Measurements from ENCODE around the gene LKAAEAR1. TPM values are rescaled to one million over a fixed set of nuclear protein-coding genes. Genes with fewer than 3 reads are reported as not detected.
"Not testable (repeated sequence)": the region's sequence is repeated elsewhere in the genome, so short reads cannot be mapped to it uniquely, and the experiment has no call there.

Gene LKAAEAR1
- total RNA-seq, 2 experiments from 2014 or later, result not detected

DNA sequence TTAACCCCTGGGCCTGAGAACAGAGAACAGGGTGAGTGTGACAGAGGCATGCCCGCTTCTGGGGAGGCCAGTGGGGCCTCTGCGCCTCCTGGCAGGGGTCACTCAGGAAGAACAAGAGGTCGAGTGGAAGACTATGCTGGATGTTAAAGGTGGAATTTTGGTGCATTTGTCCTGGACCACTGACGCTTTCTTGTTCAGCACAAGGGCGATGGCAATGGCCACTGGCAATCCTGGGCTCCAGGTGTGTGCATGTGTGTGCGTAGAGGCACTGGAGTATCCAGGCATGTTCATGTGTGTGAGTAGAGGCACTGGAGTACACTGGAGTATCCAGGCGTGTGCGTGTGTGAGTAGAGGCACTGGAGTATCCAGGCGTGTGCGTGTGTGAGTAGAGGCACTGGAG lies 46.7 kb upstream of the LKAAEAR1 start:
- DNase-seq (ENCODE audit: low spot score), result no peak
- POLR2A ChIA-PET, result no interaction called here
- H3K36me3 ChIP-seq (ENCODE audit: insufficient read depth, low read length), result no peaks in the 10 kb centered on the region
- H3K4me3 ChIP-seq (ENCODE audit: low read depth, low read length, poor library complexity, severe bottlenecking), result no peak overlapping the region
- H3K27ac ChIP-seq (ENCODE audit: low read depth, low read length, poor library complexity, severe bottlenecking), result no peak overlapping the region
- H3K9me2 ChIP-seq (ENCODE audit: insufficient read depth, low read length), result no peaks in the 10 kb centered on the region
- no peak overlapping the region for H2AFZ ChIP-seq (ENCODE audit: low read length)
- no peaks in the 10 kb centered on the region for H3K79me2 ChIP-seq (ENCODE audit: insufficient read depth, low read depth, low read length)
- TF ChIP-seq CTCF (conservative IDR thresholded peaks at IDR 0.05; ENCODE audit: low read length) (no peak), EZH2phosphoT487 (IDR thresholded peaks at IDR 0.05; ENCODE audit: borderline replicate concordance, low read depth, low read length) (no peak)
- no TSS peak for BruUV-seq (replicated peaks)
- no peak overlapping the region for H3K4me2 ChIP-seq (ENCODE audit: low read length)
- no peaks in the 10 kb centered on the region for H3K4me1 ChIP-seq (ENCODE audit: insufficient read depth, low read length, poor library complexity, severe bottlenecking)
- H4K20me1 ChIP-seq (ENCODE audit: insufficient read depth, low read length), result no peaks in the 10 kb centered on the region
- intact Hi-C loops (cut with micrococcal nuclease; ENCODE audit: unreplicated experiment), result no loop called here
- CTCF ChIA-PET (ENCODE audit: unreplicated experiment), result no interaction called here
- no peaks in the 10 kb centered on the region for H3K9me3 ChIP-seq (ENCODE audit: low read length)

DNA sequence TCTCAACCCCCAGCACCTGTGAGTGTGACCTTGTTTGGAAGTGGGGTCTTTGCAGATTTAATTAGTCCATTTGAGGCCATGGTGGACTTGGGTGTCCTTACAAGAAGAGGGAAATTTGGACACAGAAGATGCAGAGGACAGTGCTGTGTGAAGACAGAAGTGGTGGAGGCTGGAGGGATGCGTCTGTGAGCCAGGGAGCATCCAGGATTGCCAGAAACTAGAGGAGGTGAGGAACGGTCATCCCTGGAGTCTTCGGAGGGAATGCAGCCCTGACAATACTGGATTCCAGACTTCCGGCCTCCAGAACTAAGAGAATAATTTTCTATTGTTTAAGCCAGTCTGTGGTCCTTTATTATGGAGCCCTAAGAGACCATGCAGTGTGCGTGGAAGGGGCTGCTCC lies 46.1 kb upstream of the LKAAEAR1 start:
- no peak overlapping the region for H3K27ac ChIP-seq (ENCODE audit: low read depth, low read length, poor library complexity, severe bottlenecking)
- ChIA-PET POLR2A (no interaction called here), CTCF (ENCODE audit: unreplicated experiment) (no interaction called here)
- no peaks in the 10 kb centered on the region for H3K9me3 ChIP-seq (ENCODE audit: low read length)
- H3K9me2 ChIP-seq (ENCODE audit: insufficient read depth, low read length), result no peaks in the 10 kb centered on the region
- intact Hi-C loops (cut with micrococcal nuclease; ENCODE audit: unreplicated experiment), result no loop called here
- no peaks in the 10 kb centered on the region for H3K4me1 ChIP-seq (ENCODE audit: insufficient read depth, low read length, poor library complexity, severe bottlenecking)
- H3K4me3 ChIP-seq (ENCODE audit: low read depth, low read length, poor library complexity, severe bottlenecking), result no peak overlapping the region
- TF ChIP-seq EZH2phosphoT487 (IDR thresholded peaks at IDR 0.05; ENCODE audit: borderline replicate concordance, low read depth, low read length) (no peak), CTCF (conservative IDR thresholded peaks at IDR 0.05; ENCODE audit: low read length) (no peak)
- no peaks in the 10 kb centered on the region for H3K36me3 ChIP-seq (ENCODE audit: insufficient read depth, low read length)
- H4K20me1 ChIP-seq (ENCODE audit: insufficient read depth, low read length), result no peaks in the 10 kb centered on the region
- no peaks in the 10 kb centered on the region for H3K79me2 ChIP-seq (ENCODE audit: insufficient read depth, low read depth, low read length)
- H2AFZ ChIP-seq (ENCODE audit: low read length), result no peak overlapping the region
- H3K4me2 ChIP-seq (ENCODE audit: low read length), result no peak overlapping the region
- no peak for DNase-seq (ENCODE audit: low spot score)
- no TSS peak for BruUV-seq (replicated peaks)

GRCh38 chr20:64129146-64129782 lies 45.1 kb upstream of the LKAAEAR1 start:
- no peak overlapping the region for H3K4me3 ChIP-seq (ENCODE audit: low read depth, low read length, poor library complexity, severe bottlenecking)
- H2AFZ ChIP-seq (ENCODE audit: low read length), result no peak overlapping the region
- CTCF ChIA-PET (ENCODE audit: unreplicated experiment), result no interaction called here
- H3K27ac ChIP-seq (ENCODE audit: low read depth, low read length, poor library complexity, severe bottlenecking), result no peak overlapping the region
- no peaks in the 10 kb centered on the region for H3K79me2 ChIP-seq (ENCODE audit: insufficient read depth, low read depth, low read length)
- no TSS peak for BruUV-seq (replicated peaks)
- no peaks in the 10 kb centered on the region for H3K9me2 ChIP-seq (ENCODE audit: insufficient read depth, low read length)
- H3K36me3 ChIP-seq (ENCODE audit: insufficient read depth, low read length), result no peaks in the 10 kb centered on the region
- H4K20me1 ChIP-seq (ENCODE audit: insufficient read depth, low read length), result no peaks in the 10 kb centered on the region
- POLR2A ChIA-PET, result no interaction called here
- H3K4me1 ChIP-seq (ENCODE audit: insufficient read depth, low read length, poor library complexity, severe bottlenecking), result no peaks in the 10 kb centered on the region
- no peaks in the 10 kb centered on the region for H3K9me3 ChIP-seq (ENCODE audit: low read length)
- TF ChIP-seq EZH2phosphoT487 (IDR thresholded peaks at IDR 0.05; ENCODE audit: borderline replicate concordance, low read depth, low read length) (no peak), CTCF (conservative IDR thresholded peaks at IDR 0.05; ENCODE audit: low read length) (no peak)
- intact Hi-C loops (cut with micrococcal nuclease; ENCODE audit: unreplicated experiment), result no loop called here
- no peak for DNase-seq (ENCODE audit: low spot score)
- H3K4me2 ChIP-seq (ENCODE audit: low read length), result no peak overlapping the region

DNA sequence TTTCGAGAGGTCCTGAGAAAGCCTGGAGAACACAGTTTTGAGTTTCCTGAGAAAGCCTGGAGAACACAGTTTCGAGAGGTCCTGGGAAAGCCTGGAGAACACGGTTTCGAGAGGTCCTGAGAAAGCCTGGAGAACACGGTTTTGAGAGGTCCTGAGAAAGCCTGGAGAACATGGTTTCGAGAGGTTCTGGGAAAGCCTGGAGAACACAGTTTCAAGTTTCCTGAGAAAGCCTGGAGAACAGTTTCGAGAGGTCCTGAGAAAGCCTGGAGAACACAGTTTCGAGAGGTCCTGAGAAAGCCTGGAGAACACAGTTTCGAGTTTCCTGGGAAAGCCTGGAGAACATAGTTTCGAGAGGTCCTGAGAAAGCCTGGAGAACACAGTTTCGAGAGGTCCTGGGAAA lies 39.3 kb upstream of the LKAAEAR1 start:
- CTCF ChIA-PET (ENCODE audit: unreplicated experiment); H3K4me3 ChIP-seq (ENCODE audit: low read depth, low read length, poor library complexity, severe bottlenecking); BruUV-seq (replicated peaks); intact Hi-C loops (cut with micrococcal nuclease; ENCODE audit: unreplicated experiment); DNase-seq (ENCODE audit: low spot score); H3K9me3 ChIP-seq (ENCODE audit: low read length); H3K9me2 ChIP-seq (ENCODE audit: insufficient read depth, low read length); H2AFZ ChIP-seq (ENCODE audit: low read length); H3K36me3 ChIP-seq (ENCODE audit: insufficient read depth, low read length); H3K27ac ChIP-seq (ENCODE audit: low read depth, low read length, poor library complexity, severe bottlenecking); POLR2A ChIA-PET; H3K79me2 ChIP-seq (ENCODE audit: insufficient read depth, low read depth, low read length); H4K20me1 ChIP-seq (ENCODE audit: insufficient read depth, low read length); H3K4me2 ChIP-seq (ENCODE audit: low read length): not testable (repeated sequence)
- H3K4me1 ChIP-seq (ENCODE audit: insufficient read depth, low read length, poor library complexity, severe bottlenecking), result peaks cover 11% of the 10 kb centered on the region

All from OCI-LY7 (cell line).